Psoas muscle (tissue), 8 donors: ENCODE measurements around the gene DHX32. TPM values are rescaled to one million over a fixed set of nuclear protein-coding genes. Genes with fewer than 3 reads are reported as not detected.
A peak's percentile ranks its signal among the peaks of the same experiment; 100 is the strongest.

Experiments
- ATAC-seq, 4 donors: fragments of 200-7000 bp; cut with Tn5 transposase; one replicate each; pipeline ENCODE4 v1.9.1; 2020; ENCODE audit warnings: moderate library complexity in 3 of 4, mild to moderate bottlenecking in 2 of 4
- DNase-seq, 2 donors: peaks; one replicate each; pipeline ENCODE4 v3.0.0-alpha.2; 2020
- H3K27ac ChIP-seq: fragments of 200-600 bp; one replicate; pipeline ENCODE4 v1.8.0; 2022
- H3K27me3 ChIP-seq, 3 donors: fragments of 200-600 bp in 1 of 3; one replicate each; pipeline versions ENCODE4 v1.6.1 to v1.8.0; 2013 to 2022; ENCODE audit warnings: low read length in 2 of 3, mild to moderate bottlenecking in 2 of 3, moderate library complexity in 1 of 3; ENCODE audit not compliant: insufficient read depth in 3 of 3
- H3K36me3 ChIP-seq, 2 donors: fragments of 200-600 bp in 1 of 2; one replicate each; pipeline versions ENCODE4 v1.6.1 to v1.8.0; 2013 to 2022; ENCODE audit warnings: low read depth in 1 of 2, mild to moderate bottlenecking in 1 of 2, moderate library complexity in 1 of 2; ENCODE audit not compliant: insufficient read depth in 1 of 2
- H3K4me1 ChIP-seq: fragments of 200-600 bp; one replicate; pipeline ENCODE4 v1.8.0; 2022
- H3K4me3 ChIP-seq: fragments of 200-600 bp; one replicate; pipeline ENCODE4 v1.8.0; 2022; ENCODE audit warnings: mild to moderate bottlenecking
- H3K9me3 ChIP-seq: fragments of 200-600 bp; one replicate; pipeline ENCODE4 v1.8.0; 2022
- CTCF ChIP-seq: fragments of 200-600 bp; IDR thresholded peaks from one replicate; pipeline ENCODE4 v1.8.0; 2022; ENCODE audit warnings: antibody characterized with exemption
- WGBS, 3 donors: extraction: QIAGEN DNeasy Blood & Tissue Kit; methylation state at CpG; one replicate each; pipeline versions ENCODE4 v1.1.6 to v1.1.7; 2013; 5-methylcytosine and 5-hydroxymethylcytosine counted together
- intact Hi-C, 2 donors: fragments of 100-400 bp; cut with DNase I; formaldehyde crosslinking; loops; one replicate each; pipeline versions ENCODE4 v1.11.0 to v1.14.2; 2022
- polyA plus RNA-seq, 3 donors: library from polyadenylated mRNA; stranded (reverse); fragments of 200-250 nt; gene quantifications; one replicate each; pipeline ENCODE4 v1.2.3, GENCODE V29; 2013
- total RNA-seq, 4 donors: library from RNA; stranded (reverse); fragmentation: NEBNext Ultra II Directional in 2 of 4; extraction: Animal tissue kit (Norgen Biotek cat#: 25700) in 2 of 4; gene quantifications; one replicate each; pipeline versions ENCODE4 v1.2.1 to v1.2.4, GENCODE V29; 2021 to 2023
- donor health status: healthy with polysubstance abuse.
- donor health status: DM: no; HTN: no; CAD: no; lungs with moderate emphysema.
- donor health status: Bipolar disorder and iron deficiency.
- donor health status: healthy.
- donor health status: DM: yes; HTN: yes; CAD: no.
- donor health status: DM: no; HTN: no; CAD: no.
- donor health status: DM: no; HTN: no; CAD: no.
- donor health status: DM: yes; HTN: yes; CAD: no.

The DHX32 gene
- total and polyA plus RNA-seq, 7 donors, result 20.2 to 47.7 (median 32.1) TPM

GRCh38 chr10:125836746-125837145 is 44.3 kb downstream of the DHX32 start:
- Histone ChIP-seq H3K36me3 (peaks cover 23 to 100% of the 10 kb centered on the region in 2 donors), H3K27me3 (no peaks in the 10 kb centered on the region), H3K4me1 (no peaks in the 10 kb centered on the region), H3K27ac (no peak overlapping the region), H3K9me3 (no peaks in the 10 kb centered on the region), H3K4me3 (no peak overlapping the region)
- no peak for DNase-seq
- WGBS, 3 donors, result 87 to 88% (median 88%) methylated on average over 2 of the region's 2 CpGs
- no peak for TF ChIP-seq CTCF
- intact Hi-C loops, result loop anchor here in 1 of 2 donors (5.0 kb wide), 1 partner anchor 94 kb away; no protein-coding TSS in a partner anchor
- ATAC-seq, result no peak

DNA sequence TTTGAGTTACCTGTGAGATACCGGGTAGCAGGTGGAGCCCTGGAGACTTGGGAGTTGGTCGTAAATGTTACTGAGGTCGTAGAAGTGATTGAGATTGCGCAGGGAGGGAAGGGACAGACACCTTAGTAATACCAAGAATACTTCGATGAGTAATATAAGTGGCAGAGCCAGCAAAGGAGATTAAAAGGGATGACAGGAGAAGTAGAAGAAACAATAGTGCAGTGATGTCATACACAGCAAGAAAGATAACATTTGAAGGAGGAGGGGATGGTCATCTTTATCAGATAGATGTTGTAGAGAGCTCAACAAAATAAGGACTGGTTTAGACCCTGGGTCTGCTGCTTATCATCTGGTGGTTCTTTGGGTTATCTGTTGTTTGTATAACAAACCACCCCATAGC is 52.8 kb downstream of the DHX32 start:
- 91 to 92% (median 91%) methylated on average over 5 of the region's 5 CpGs for WGBS, 3 donors
- Histone ChIP-seq H3K4me1 (peaks cover 22% of the 10 kb centered on the region), H3K36me3 (peaks cover 18 to 84% of the 10 kb centered on the region in 2 donors), H3K9me3 (no peaks in the 10 kb centered on the region), H3K4me3 (no peak overlapping the region), H3K27me3 (no peaks in the 10 kb centered on the region), H3K27ac (no peak overlapping the region)
- intact Hi-C loops, result no loop called here
- DNase-seq, result no peak
- no peak for TF ChIP-seq CTCF
- peak in 1 of 4 donors; percentile 18 for ATAC-seq

- Histone ChIP-seq H3K27ac (no peak overlapping the region), H3K27me3 (no peaks in the 10 kb centered on the region), H3K4me3 (no peak overlapping the region), H3K4me1 (peaks cover 24% of the 10 kb centered on the region), H3K36me3 (peaks cover 18 to 73% of the 10 kb centered on the region in 2 donors), H3K9me3 (no peaks in the 10 kb centered on the region)
- WGBS, 3 donors, result 84 to 86% (median 86%) methylated on average over 2 of the region's 2 CpGs
- no peak for DNase-seq
- TF ChIP-seq CTCF, result no peak
- ATAC-seq, result no peak
- intact Hi-C loops, result no loop called here
These were observed 54.0 kb downstream of the DHX32 start for GRCh38 chr10:125827133-125827532.

DNA sequence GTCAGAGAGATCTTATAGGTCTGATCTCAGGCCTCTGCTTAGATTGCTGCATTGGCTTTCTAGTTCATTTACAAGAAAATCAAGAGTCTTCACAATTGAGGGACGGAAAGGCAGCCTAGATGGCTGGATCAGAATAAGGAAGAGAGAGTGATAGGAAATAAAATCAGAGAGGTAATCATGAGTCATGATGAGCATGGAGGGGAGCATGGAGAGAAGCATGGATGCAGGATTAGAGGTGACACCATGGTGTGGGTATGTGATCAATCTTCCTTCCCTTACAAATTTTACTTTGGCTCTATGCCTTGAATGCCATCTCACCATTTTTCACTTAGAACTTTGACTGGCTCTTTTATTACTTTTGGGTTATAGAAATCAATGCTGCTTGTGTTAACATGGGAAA is 56.4 kb downstream of the DHX32 start:
- Histone ChIP-seq H3K36me3 (peaks cover 13 to 49% of the 10 kb centered on the region in 2 donors), H3K9me3 (no peaks in the 10 kb centered on the region), H3K4me1 (peaks cover 35% of the 10 kb centered on the region), H3K4me3 (peak overlapping the region; percentile 99), H3K27me3 (no peaks in the 10 kb centered on the region), H3K27ac (peak overlapping the region; percentile 92)
- no peak for ATAC-seq
- no peak for TF ChIP-seq CTCF
- DNase-seq, result no peak
- intact Hi-C loops, result loop anchor here in 1 of 2 donors (5.0 kb wide), 2 partner anchors 102 to 907 kb away; no protein-coding TSS in a partner anchor
- 73 to 81% (median 76%) methylated on average over 1 of the region's 1 CpG for WGBS, 3 donors
